ENCODE measurements around the gene MICAL1.
"Not testable (repeated sequence)": the region's sequence is repeated elsewhere in the genome, so short reads cannot be mapped to it uniquely, and the experiment has no call there.

MICAL1 gene

DNA sequence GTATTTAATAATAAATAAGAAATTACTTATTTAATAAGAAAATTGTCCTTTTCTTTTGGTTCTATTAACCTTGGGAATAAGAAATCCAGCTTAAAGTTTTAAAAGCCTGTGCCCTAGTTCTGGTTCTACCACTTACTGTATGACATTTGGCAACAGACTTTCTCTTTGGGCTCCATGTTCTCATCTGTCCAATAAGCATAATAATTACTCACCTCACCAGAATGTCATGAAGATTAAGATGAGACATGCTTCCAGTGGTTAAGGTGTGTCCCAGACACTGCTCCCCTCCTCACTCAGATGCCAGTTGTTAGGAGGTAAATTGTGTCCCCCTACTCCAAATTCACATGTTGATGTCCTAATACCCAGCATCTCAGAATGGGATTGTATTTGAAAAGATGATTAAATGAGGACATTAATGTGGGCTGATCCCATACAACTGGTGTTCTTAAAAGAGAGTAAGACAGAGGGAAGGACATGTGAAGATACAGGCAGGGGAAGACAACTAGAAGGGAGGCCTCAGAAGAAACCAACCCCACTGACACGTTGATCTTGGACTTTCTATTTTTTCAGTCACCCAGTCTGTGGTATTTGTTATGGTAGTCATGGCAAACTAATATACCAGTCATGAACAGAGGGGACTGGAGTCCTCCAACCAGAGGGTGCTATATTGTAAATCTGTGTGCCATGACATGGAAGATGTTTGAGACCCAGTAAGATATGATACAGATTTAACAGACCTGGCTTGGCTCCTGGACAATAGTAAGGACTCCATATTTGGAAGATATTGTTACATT, 6.4 kb upstream of the MICAL1 start:
- Histone ChIP-seq H2AFZ (ENCODE audit: insufficient read depth, low read length, poor library complexity) (no peak overlapping the region), H2AK5ac (ENCODE audit: low read length) (no peak overlapping the region), H3K4me3 (ENCODE audit: low read depth, low read length) (no peak overlapping the region), H3K4ac (ENCODE audit: low read depth, low read length) (no peak overlapping the region), H3K4me1 (ENCODE audit: control insufficient read depth in 1 of 2, insufficient read depth in 2 of 2, low read length in 2 of 2) (no peaks in the 10 kb centered on the region), H4K8ac (ENCODE audit: low read depth, low read length) (no peak overlapping the region), H3K14ac (ENCODE audit: low read length) (no peak overlapping the region), H3K18ac (ENCODE audit: low read length) (no peak overlapping the region), H3K36me3 (ENCODE audit: control insufficient read depth in 1 of 2, insufficient read depth in 2 of 2, low read length in 2 of 2) (peaks cover 6 to 16% of the 10 kb centered on the region in 2 experiments), H3K79me1 (ENCODE audit: low read length) (no peaks in the 10 kb centered on the region), H3K23ac (ENCODE audit: low read length) (no peak overlapping the region), H3K9ac (ENCODE audit: low read length) (no peak overlapping the region), H2BK5ac (ENCODE audit: low read depth, low read length, poor library complexity) (no peak overlapping the region), H2BK12ac (ENCODE audit: low read length) (no peak overlapping the region), H3K4me2 (ENCODE audit: low read length) (no peak overlapping the region), H4K91ac (ENCODE audit: low read depth, low read length) (no peak overlapping the region), H3K79me2 (ENCODE audit: control insufficient read depth, insufficient read depth, low read length, poor library complexity) (no peaks in the 10 kb centered on the region), H3K27me3 (ENCODE audit: insufficient read depth, low read length) (no peaks in the 10 kb centered on the region), H4K12ac (ENCODE audit: low read depth, low read length) (no peak overlapping the region), H3K9me3 (ENCODE audit: insufficient read depth, low read depth, low read length) (no peaks in the 10 kb centered on the region), H2BK120ac (ENCODE audit: insufficient read depth, low read length, poor library complexity) (no peak overlapping the region), H3K27ac (ENCODE audit: low read depth, low read length) (no peak overlapping the region)
- WGBS (ENCODE audit: extremely low coverage, insufficient coverage, insufficient read length), result no CpG with 5 or more reads among the region's 1 CpG
- DNase-seq, result no peak

- not testable (repeated sequence) for H3K18ac ChIP-seq (ENCODE audit: low read length); H4K8ac ChIP-seq (ENCODE audit: low read depth, low read length); H3K23ac ChIP-seq (ENCODE audit: low read length); H3K14ac ChIP-seq (ENCODE audit: low read length); H2BK120ac ChIP-seq (ENCODE audit: insufficient read depth, low read length, poor library complexity); H3K9ac ChIP-seq (ENCODE audit: low read length); DNase-seq; H2AK5ac ChIP-seq (ENCODE audit: low read length); H3K4me1 ChIP-seq (ENCODE audit: control insufficient read depth in 1 of 2, insufficient read depth in 2 of 2, low read length in 2 of 2); H3K9me3 ChIP-seq (ENCODE audit: insufficient read depth, low read depth, low read length); H3K27me3 ChIP-seq (ENCODE audit: insufficient read depth, low read length); H2BK12ac ChIP-seq (ENCODE audit: low read length); H3K79me1 ChIP-seq (ENCODE audit: low read length); H4K12ac ChIP-seq (ENCODE audit: low read depth, low read length); H2AFZ ChIP-seq (ENCODE audit: insufficient read depth, low read length, poor library complexity); H2BK5ac ChIP-seq (ENCODE audit: low read depth, low read length, poor library complexity); H3K4ac ChIP-seq (ENCODE audit: low read depth, low read length); H3K79me2 ChIP-seq (ENCODE audit: control insufficient read depth, insufficient read depth, low read length, poor library complexity); H3K27ac ChIP-seq (ENCODE audit: low read depth, low read length); H4K91ac ChIP-seq (ENCODE audit: low read depth, low read length); H3K4me3 ChIP-seq (ENCODE audit: low read depth, low read length); H3K4me2 ChIP-seq (ENCODE audit: low read length)
- peaks cover 6 to 13% of the 10 kb centered on the region in 2 experiments for H3K36me3 ChIP-seq (ENCODE audit: control insufficient read depth in 1 of 2, insufficient read depth in 2 of 2, low read length in 2 of 2)
- no CpG with 5 or more reads among the region's 1 CpG for WGBS (ENCODE audit: extremely low coverage, insufficient coverage, insufficient read length)
Measured at GRCh38 chr6:109461205-109461604, 5.6 kb upstream of the MICAL1 start.

DNA sequence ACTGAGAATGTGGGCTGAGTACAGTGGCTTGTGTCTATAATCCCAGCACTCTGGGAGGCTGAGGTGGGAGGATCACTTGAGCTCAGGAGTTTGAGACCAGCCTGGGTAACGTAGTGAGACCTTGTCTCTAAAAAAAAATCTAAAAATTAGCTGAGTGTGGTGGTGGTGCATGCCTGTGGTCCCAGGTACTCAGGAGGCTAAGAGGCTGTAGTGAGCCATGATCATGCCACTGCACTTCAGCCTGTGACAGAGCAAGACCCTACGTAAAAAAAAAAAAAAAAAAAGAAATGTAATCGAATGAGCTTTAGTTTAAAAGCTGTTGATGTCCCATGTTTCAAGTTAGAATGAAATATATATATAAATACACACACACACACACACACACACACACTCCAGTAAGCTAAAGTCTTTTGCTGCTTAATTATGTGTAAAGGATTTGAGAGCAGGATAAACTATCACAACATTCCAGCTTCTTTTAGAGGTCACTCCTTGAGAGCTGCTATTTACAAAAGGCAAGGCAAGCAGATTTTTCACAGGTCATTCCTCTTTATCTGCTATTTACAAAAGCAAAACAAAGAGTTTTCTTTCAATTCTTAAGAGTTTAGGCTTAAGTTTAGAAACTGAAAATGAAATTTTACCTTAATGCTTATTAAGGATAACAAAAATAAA, 4.7 kb upstream of the MICAL1 start:
- no peak overlapping the region for H3K4me2 ChIP-seq (ENCODE audit: low read length)
- H3K27ac ChIP-seq (ENCODE audit: low read depth, low read length), result no peak overlapping the region
- H2BK5ac ChIP-seq (ENCODE audit: low read depth, low read length, poor library complexity), result no peak overlapping the region
- H3K27me3 ChIP-seq (ENCODE audit: insufficient read depth, low read length), result no peaks in the 10 kb centered on the region
- H4K12ac ChIP-seq (ENCODE audit: low read depth, low read length), result no peak overlapping the region
- H3K79me2 ChIP-seq (ENCODE audit: control insufficient read depth, insufficient read depth, low read length, poor library complexity), result peaks cover 5% of the 10 kb centered on the region
- no peak overlapping the region for H3K9ac ChIP-seq (ENCODE audit: low read length)
- H4K91ac ChIP-seq (ENCODE audit: low read depth, low read length), result no peak overlapping the region
- no peak overlapping the region for H3K4ac ChIP-seq (ENCODE audit: low read depth, low read length)
- no peak overlapping the region for H3K23ac ChIP-seq (ENCODE audit: low read length)
- H2AK5ac ChIP-seq (ENCODE audit: low read length), result no peak overlapping the region
- peaks cover 1% of the 10 kb centered on the region for H3K9me3 ChIP-seq (ENCODE audit: insufficient read depth, low read depth, low read length)
- peaks cover 0 to 6% of the 10 kb centered on the region in 2 experiments for H3K36me3 ChIP-seq (ENCODE audit: control insufficient read depth in 1 of 2, insufficient read depth in 2 of 2, low read length in 2 of 2)
- no peak overlapping the region for H2BK120ac ChIP-seq (ENCODE audit: insufficient read depth, low read length, poor library complexity)
- H3K14ac ChIP-seq (ENCODE audit: low read length), result no peak overlapping the region
- H3K4me1 ChIP-seq (ENCODE audit: control insufficient read depth in 1 of 2, insufficient read depth in 2 of 2, low read length in 2 of 2), result peaks cover 5 to 7% of the 10 kb centered on the region in 2 experiments
- no peak overlapping the region for H3K18ac ChIP-seq (ENCODE audit: low read length)
- H3K79me1 ChIP-seq (ENCODE audit: low read length), result peaks cover 4% of the 10 kb centered on the region
- H3K4me3 ChIP-seq (ENCODE audit: low read depth, low read length), result no peak overlapping the region
- no peak for DNase-seq
- no peak overlapping the region for H2BK12ac ChIP-seq (ENCODE audit: low read length)
- H2AFZ ChIP-seq (ENCODE audit: insufficient read depth, low read length, poor library complexity), result no peak overlapping the region
- no CpG with 5 or more reads among the region's 3 CpGs for WGBS (ENCODE audit: extremely low coverage, insufficient coverage, insufficient read length)
- no peak overlapping the region for H4K8ac ChIP-seq (ENCODE audit: low read depth, low read length)

DNA sequence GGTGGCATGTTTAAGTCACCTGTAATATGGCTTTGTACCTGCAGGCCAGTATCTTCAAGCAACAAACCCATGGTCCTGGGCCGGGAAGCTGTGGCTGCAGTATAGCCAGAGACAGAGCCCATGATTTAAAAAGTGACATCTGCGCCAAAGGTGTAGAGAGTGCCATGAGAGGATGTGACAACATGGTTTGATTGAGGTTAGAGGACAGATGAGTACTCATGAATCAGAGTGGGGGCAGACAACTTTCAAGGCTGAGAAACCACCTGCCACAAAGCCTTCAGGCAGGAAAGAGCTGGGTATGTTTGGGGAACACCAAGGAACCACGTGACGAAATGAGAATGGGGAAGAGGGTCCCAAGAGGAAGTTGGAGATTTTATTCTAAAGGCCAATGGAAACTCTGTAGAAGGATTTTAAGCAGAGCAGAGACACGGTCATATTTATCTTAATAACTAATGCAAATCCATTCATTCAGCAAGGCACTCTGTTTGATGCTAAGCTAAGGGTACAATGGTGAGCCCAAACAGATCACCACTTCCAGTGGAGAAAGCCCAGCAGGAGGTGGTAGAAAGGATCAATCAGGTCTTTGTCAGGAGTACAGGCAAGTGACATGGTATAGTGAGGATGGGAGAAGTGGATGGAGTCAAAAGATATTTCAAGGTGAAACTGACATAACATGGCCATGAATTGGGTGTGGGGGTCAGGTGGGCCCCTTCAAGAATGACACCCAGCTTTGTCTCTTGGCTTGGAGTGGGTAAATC, 3.4 kb upstream of the MICAL1 start:
- no peak overlapping the region for H3K4ac ChIP-seq (ENCODE audit: low read depth, low read length)
- no CpG with 5 or more reads among the region's 5 CpGs for WGBS (ENCODE audit: extremely low coverage, insufficient coverage, insufficient read length)

More for the DNA sequence above, 3.4 kb upstream of the MICAL1 start:
- no peak overlapping the region for H3K23ac ChIP-seq (ENCODE audit: low read length)
- no peak overlapping the region for H3K27ac ChIP-seq (ENCODE audit: low read depth, low read length)
- H3K4me3 ChIP-seq (ENCODE audit: low read depth, low read length), result no peak overlapping the region
- no peak overlapping the region for H4K8ac ChIP-seq (ENCODE audit: low read depth, low read length)
- H3K4me1 ChIP-seq (ENCODE audit: control insufficient read depth in 1 of 2, insufficient read depth in 2 of 2, low read length in 2 of 2), result peaks cover 5 to 9% of the 10 kb centered on the region in 2 experiments
- no peak overlapping the region for H2AFZ ChIP-seq (ENCODE audit: insufficient read depth, low read length, poor library complexity)
- peaks cover 7% of the 10 kb centered on the region for H3K79me2 ChIP-seq (ENCODE audit: control insufficient read depth, insufficient read depth, low read length, poor library complexity)
- H3K36me3 ChIP-seq (ENCODE audit: control insufficient read depth in 1 of 2, insufficient read depth in 2 of 2, low read length in 2 of 2), result peaks cover 1 to 4% of the 10 kb centered on the region in 2 experiments
- no peak overlapping the region for H2BK120ac ChIP-seq (ENCODE audit: insufficient read depth, low read length, poor library complexity)
- H3K27me3 ChIP-seq (ENCODE audit: insufficient read depth, low read length), result no peaks in the 10 kb centered on the region
- H3K9ac ChIP-seq (ENCODE audit: low read length), result no peak overlapping the region
- H3K14ac ChIP-seq (ENCODE audit: low read length), result no peak overlapping the region
- no peak overlapping the region for H4K12ac ChIP-seq (ENCODE audit: low read depth, low read length)
- peak in 1 of 2 donors; percentile 20 for DNase-seq
- no peak overlapping the region for H2BK5ac ChIP-seq (ENCODE audit: low read depth, low read length, poor library complexity)
- peaks cover 9% of the 10 kb centered on the region for H3K79me1 ChIP-seq (ENCODE audit: low read length)
- H4K91ac ChIP-seq (ENCODE audit: low read depth, low read length), result no peak overlapping the region
- peaks cover 1% of the 10 kb centered on the region for H3K9me3 ChIP-seq (ENCODE audit: insufficient read depth, low read depth, low read length)
- H2BK12ac ChIP-seq (ENCODE audit: low read length), result no peak overlapping the region
- H3K18ac ChIP-seq (ENCODE audit: low read length), result no peak overlapping the region
- no peak overlapping the region for H2AK5ac ChIP-seq (ENCODE audit: low read length)
- H3K4me2 ChIP-seq (ENCODE audit: low read length), result no peak overlapping the region

All from trophoblast cell (in vitro differentiated cells and primary cell).